Measurements from ENCODE around the gene CLIC4.

CLIC4 gene

GRCh38 chr1:24748191-24749121 is 3.2 kb downstream of the CLIC4 start:
- no peak for TF ChIP-seq CTCF (IDR thresholded peaks at IDR 0.05)

GRCh38 chr1:24749252-24749651 is 4.0 kb downstream of the CLIC4 start:
- Histone ChIP-seq H3K27ac (no peak overlapping the region), H3K4me3 (ENCODE audit: low read depth in 1 of 2, low read length in 1 of 2) (no peak overlapping the region), H3K27me3 (peaks cover 10% of the 10 kb centered on the region), H3K36me3 (no peaks in the 10 kb centered on the region), H3K4me1 (ENCODE audit: control insufficient read depth in 1 of 2, insufficient read depth in 1 of 2, low read depth in 1 of 2, low read length in 1 of 2) (peaks cover 9 to 10% of the 10 kb centered on the region in 2 experiments), H3K9me3 (no peaks in the 10 kb centered on the region)
- TF ChIP-seq CTCF (IDR thresholded peaks at IDR 0.05), result no peak

More at GRCh38 chr1:24748191-24749121, 3.2 kb downstream of the CLIC4 start:
- H3K27me3 ChIP-seq, result peaks cover 13% of the 10 kb centered on the region
- peaks cover 9 to 10% of the 10 kb centered on the region in 2 experiments for H3K4me1 ChIP-seq (ENCODE audit: control insufficient read depth in 1 of 2, insufficient read depth in 1 of 2, low read depth in 1 of 2, low read length in 1 of 2)
- H3K4me3 ChIP-seq (ENCODE audit: low read depth in 1 of 2, low read length in 1 of 2), result no peak overlapping the region
- H3K27ac ChIP-seq, result no peak overlapping the region
- no peaks in the 10 kb centered on the region for H3K36me3 ChIP-seq
- no peaks in the 10 kb centered on the region for H3K9me3 ChIP-seq

GRCh38 chr1:24749886-24750285 is 4.6 kb downstream of the CLIC4 start:
- H3K4me3 ChIP-seq (ENCODE audit: low read depth in 1 of 2, low read length in 1 of 2), result no peak overlapping the region
- H3K27me3 ChIP-seq, result peaks cover 10% of the 10 kb centered on the region
- no peaks in the 10 kb centered on the region for H3K36me3 ChIP-seq
- H3K4me1 ChIP-seq (ENCODE audit: control insufficient read depth in 1 of 2, insufficient read depth in 1 of 2, low read depth in 1 of 2, low read length in 1 of 2), result peaks cover 9 to 10% of the 10 kb centered on the region in 2 experiments
- no peak overlapping the region for H3K27ac ChIP-seq
- TF ChIP-seq CTCF (IDR thresholded peaks at IDR 0.05), result no peak
- H3K9me3 ChIP-seq, result no peaks in the 10 kb centered on the region

GRCh38 chr1:24751833-24752232 is 6.6 kb downstream of the CLIC4 start:
- Histone ChIP-seq H3K4me1 (ENCODE audit: control insufficient read depth in 1 of 2, insufficient read depth in 1 of 2, low read depth in 1 of 2, low read length in 1 of 2) (no peaks in the 10 kb centered on the region), H3K27me3 (no peaks in the 10 kb centered on the region), H3K36me3 (no peaks in the 10 kb centered on the region), H3K4me3 (ENCODE audit: low read depth in 1 of 2, low read length in 1 of 2) (no peak overlapping the region), H3K9me3 (no peaks in the 10 kb centered on the region), H3K27ac (no peak overlapping the region)
- no peak for TF ChIP-seq CTCF (IDR thresholded peaks at IDR 0.05)

- Histone ChIP-seq H3K4me1 (ENCODE audit: control insufficient read depth in 1 of 2, insufficient read depth in 1 of 2, low read depth in 1 of 2, low read length in 1 of 2) (no peaks in the 10 kb centered on the region), H3K36me3 (no peaks in the 10 kb centered on the region), H3K4me3 (ENCODE audit: low read depth in 1 of 2, low read length in 1 of 2) (no peak overlapping the region), H3K27me3 (no peaks in the 10 kb centered on the region), H3K27ac (no peak overlapping the region), H3K9me3 (no peaks in the 10 kb centered on the region)
- no peak for TF ChIP-seq CTCF (IDR thresholded peaks at IDR 0.05)
These were observed 7.1 kb downstream of the CLIC4 start for GRCh38 chr1:24752305-24752704.

Data from neutrophil (primary cell).